GM03348 (cell line): Measurements from ENCODE around the gene C1orf167.

Source experiments
- DNase-seq: peaks from one replicate; pipeline ENCODE4 v3.0.0; 2012; ENCODE audit warnings: low spot score

Gene C1orf167

DNA sequence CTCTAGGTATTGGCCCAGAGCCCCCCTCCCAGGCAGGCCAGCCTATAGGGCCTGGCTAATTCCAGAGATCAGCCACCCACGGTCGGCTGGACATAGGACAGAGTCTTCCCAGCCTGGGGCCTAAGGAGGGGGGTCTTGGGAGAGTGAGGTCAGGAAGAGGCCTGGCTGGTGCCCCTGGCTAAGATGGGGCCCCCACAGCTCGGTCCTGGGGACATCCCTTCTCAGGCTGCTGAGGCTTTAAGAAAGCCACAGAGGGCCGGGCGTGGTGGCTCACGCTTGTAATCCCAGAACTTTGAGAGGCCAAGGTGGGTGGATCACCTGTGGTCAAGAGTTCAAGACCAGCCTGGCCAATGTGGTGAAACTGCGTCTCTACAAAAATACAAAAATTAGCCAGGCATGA is 2.5 kb downstream of the C1orf167 start:
- no peak for DNase-seq

DNA sequence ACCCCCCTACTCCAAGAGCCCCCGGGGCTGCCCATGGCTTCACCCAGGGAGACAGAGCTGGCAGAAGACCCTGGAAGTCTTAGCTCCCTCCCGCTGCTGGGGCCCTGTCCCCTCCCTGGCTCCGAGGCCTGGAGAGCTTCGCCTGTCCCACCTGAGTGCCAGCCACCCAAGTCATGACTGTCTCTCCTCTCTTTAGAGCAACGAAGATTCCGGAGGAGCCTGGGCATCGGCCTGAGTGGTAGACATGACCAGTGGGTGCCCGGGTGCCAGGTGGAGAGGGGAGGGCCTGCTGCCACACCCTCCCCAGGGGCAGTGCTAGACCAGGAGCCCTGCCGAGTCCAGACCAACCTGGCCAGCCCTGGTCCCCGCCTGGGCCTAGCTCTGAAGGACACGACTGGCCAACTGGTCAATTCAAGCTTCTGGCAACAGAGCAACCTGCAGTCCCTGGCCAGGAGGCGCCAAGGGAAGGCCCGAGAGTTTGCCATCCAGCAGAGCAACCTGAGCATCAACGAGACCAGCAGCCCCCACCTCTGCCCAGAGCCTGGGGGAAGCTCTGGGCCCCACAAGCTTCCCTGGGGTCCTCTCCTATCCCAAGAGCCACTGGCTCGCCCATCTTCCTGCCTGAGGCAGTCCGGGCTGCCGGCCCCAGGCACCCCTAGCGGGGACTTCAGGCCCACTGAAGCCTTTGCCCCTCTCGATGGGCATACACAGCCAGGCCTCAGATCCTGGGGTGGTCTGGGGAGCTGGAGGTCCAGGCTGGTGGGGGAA is 3.9 kb downstream of the C1orf167 start:
- no peak for DNase-seq

DNA sequence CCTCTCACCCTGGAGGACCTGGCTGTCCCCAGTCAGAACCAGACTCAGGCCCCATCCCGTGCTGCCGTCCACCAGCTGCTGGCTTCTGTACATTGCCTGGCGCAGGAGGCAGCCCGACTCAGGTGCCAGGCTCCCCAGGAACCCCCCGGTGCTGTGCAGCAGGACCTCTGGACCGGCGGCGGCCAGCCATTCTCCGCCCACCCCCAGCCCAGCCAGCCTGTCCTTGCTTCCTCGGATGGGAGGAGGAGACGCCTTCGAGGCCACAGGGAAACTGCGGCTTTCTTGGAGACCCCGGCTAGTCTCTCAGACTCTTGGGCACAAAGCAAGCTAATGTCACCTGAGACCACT is 4.4 kb downstream of the C1orf167 start:
- DNase-seq = no peak

DNA sequence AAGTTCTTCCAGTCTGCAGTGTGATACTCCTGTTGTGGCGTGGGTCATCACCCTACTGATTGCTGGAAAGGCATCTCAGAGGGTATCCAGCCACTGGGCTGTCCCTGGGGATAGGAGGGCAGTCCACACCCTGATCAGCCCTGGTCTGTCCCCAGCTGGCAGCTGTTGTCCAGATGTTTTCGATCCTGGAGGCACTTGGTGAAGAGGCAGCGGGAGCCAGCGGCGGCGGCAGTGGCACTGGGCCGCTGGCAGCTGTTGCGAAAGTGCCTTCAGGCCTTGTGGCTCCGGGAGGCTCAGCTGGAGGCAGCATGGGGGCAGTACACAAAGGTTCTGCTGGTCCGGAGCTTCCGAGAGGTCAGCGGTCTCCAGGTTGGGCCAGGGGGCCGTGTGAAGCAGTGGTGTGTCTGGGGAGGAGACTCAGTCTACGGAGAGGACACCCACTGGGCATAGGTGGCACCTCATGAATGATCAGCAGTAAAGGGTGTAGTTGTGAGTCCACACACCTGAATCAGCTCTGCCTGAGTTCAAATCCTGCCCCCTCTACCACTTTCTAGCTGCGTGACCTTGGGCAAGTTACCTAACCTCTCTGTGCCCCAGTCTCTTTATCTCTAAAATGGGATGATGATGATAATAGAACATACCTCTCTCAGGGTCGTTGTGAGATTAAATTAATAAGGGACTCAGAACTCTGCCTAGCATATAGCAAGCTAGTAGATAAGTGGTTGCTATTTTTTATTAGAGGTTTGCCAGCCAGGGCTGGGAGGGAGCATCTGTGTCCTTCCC is 6.1 kb downstream of the C1orf167 start:
- DNase-seq = peak; percentile 57

DNA sequence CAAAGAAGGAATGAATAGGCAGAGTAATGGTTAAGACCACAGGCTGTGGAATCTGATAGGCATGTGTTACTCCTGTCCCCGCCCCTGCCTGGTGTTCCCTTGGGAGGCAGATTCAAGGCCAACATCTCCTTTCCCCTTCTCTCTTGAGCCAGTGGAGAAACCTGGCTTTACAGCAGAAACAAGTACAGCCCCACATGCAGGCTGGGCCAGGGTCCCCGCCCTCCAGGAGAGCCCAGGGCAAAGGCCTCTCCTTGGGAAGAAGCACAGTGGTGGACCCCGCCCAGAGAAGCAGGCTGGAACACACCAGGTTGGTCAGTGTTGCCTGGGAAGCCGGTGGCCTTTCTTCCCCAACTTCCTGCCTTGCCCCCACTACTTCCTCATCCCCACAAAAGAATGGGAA is 6.8 kb downstream of the C1orf167 start:
- peak; percentile 61 for DNase-seq

DNA sequence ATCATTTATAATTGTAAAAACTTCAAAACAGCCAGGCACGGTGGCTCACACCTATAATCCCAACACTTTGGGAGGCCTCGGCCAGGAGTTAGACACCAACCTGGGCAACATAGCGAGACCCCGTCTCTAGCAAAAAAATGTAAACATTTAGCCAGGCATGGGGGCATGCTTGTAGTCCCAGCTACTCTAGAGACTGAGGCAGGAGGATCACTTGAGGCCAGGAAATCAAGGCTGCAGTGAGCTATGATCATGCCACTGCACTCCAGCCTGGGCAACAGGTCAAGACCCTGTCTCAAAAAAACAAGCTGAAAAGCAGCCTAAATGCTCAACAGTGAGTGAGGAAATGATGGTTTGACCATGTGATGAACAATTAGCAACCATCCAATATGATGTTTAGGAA is 7.3 kb downstream of the C1orf167 start:
- DNase-seq = no peak

DNA sequence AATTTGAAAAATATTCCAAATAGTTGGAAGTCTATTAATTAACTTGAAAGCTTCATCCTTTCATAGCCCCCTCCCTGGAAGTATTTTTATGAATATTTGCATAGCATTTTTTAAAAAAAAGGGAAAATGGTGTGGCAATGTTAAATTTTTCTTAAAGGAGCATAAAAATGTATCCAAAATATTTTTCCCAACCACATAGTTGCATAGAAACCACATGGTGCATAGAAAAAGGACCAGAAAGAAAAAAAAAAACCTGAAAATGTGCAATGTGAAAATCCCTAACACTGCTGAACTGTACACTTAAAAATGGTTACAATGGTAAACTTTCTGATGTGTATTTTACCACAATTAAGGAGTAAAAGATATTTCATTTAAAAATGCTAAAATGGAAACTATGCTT is 8.0 kb downstream of the C1orf167 start:
- DNase-seq = no peak

DNA sequence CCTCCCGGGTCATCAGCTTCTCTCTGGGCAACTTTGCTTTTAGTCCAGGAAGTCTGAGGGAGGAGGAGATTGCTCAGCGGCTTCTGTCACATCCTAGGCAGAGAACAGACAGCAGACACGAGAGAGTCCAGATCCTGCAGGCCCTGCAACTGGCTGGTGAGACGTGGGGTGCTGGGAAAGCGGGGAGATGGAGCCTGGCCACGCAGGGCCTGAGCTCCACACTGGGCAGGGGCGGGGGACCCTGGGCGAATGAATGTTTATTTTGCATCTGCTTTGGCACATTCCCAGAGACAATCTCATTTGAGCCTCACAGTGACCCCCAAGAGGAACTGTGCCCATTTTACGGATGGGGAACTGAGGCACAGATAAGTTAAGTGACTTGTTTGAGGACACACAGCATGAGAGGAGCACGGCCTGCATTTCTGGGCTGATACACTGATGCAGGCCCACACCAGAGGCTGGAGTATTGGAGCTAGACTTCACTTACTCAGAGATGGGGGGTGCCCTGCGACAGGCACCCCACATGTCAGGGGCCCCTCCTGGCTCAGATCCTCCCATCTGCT is 9.6 kb downstream of the C1orf167 start:
- DNase-seq = no peak

DNA sequence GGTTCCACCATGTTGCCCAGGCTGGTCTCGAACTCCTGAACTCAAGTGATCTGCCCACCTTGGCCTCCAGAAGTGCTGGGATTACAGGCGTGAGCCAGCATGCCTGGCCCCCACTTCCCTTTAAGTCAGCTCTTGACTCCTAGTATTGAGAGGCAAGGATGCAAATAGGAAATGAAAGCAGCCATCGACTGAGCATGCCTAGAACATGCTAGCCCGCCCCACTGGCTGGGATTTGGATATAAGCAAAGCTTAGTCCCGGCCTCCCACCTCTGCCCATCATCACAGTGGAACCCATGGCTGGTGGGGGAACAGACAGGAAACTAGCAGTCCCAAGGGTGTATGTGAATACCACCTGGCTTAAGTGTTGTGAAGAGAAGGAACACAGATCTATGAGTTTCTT is 10.5 kb downstream of the C1orf167 start:
- DNase-seq = no peak

DNA sequence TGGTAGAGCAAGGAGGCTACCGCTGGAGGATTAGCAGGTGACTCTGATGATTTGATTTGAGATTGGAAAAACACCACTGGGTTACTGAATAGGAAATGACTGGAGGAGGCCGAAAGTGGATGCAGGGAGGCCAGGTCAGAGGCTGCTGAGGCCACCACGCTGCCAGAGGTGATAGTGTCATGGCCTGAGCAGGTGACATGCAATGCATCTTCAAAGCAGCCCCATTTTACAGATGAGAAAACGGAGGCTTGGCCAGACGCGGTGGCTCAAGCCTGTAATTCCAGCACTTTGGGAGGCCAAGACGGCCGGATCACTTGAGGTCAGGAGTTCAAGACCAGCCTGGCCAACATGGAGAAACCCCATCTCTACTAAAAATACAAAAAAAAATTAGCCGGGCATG is 12.8 kb downstream of the C1orf167 start:
- DNase-seq = no peak

DNA sequence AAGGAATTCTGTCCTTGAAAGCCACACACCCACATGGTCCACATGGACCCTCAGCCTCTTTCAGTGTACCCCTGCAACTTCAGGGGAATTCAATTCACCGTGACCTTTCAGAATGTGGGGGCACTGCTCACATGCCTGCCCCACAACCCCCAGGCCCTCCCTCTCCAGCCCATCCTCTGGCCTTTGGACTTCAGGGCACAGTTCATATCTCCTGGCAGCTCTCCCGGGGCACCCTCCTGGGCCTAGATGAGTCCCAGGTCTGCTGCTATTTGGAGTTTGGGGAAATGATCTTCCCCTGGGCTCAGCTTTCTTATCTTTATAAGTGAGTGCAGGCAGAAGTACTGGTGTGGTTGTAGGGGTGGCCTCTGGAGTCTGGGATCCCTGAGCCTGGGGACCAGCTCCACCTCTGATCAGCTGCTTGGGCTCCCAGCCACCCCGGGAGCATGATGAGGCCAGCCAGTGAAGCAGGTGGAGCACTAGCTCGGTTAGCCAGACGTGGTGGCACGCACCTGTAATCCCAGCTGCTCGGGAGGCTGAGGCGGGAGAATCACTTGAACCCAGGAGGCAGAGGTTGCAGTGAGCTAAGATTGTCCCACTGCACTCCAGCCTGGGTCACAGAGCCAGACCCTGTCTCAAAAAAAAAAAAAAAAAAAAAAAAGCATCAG is 15.8 kb downstream of the C1orf167 start:
- no peak for DNase-seq

DNA sequence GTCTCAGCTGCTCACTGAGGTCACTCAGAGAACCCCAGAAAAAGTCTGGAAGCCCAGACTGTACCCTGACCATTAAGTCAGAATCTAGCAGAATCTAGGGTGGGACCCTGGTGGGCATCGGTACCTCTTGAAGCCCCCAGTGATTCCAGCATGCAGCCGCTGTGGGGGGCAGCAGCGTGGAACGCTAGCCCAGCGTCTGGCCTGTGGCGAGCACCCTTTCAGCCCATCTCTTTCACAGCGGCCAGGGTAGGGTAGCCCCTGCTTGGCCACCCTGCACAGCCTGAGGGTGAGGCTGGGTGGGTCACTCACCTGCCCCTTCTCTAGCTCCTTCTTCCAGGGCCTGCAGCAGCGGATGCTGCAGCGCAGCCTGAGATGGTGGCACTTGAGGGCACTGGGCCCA is 16.3 kb downstream of the C1orf167 start:
- no peak for DNase-seq

DNA sequence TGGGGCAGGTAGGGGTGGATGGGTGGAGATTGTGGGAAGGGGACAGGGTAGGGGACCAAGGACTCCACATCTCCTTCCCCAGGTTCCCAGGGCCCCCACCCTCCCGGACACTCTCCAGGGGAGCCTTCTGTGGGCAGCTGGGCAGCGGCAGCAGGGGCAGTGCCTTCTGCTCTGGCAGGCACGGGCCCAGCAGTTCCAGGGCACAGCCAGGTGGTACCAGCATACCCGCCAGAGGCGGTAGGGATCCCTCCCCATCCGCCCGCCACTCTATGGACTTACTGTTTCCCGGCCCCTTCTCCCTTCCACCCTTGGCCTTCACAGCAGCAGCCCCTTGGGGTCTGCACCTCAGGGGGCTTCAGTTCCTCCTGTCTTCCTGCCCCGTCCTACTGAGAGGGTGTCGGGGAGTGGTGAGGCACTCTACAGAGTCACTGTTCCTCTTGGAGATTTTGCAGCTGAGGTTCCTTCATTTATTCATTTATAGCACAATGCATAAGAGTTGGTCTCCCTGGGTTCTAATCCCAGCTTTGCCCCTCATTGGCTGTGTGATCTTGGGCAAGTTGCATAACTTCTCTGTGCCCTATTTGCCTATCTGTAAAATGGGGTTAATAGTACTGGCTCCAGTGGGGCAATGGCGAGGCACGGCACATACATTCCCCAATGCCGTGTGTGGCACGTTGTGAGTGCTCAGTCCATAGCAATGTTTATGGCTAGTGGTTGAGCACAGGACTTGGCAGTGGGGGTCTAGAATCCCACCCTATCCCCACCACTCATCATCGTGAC is 17.0 kb downstream of the C1orf167 start:
- DNase-seq = no peak

DNA sequence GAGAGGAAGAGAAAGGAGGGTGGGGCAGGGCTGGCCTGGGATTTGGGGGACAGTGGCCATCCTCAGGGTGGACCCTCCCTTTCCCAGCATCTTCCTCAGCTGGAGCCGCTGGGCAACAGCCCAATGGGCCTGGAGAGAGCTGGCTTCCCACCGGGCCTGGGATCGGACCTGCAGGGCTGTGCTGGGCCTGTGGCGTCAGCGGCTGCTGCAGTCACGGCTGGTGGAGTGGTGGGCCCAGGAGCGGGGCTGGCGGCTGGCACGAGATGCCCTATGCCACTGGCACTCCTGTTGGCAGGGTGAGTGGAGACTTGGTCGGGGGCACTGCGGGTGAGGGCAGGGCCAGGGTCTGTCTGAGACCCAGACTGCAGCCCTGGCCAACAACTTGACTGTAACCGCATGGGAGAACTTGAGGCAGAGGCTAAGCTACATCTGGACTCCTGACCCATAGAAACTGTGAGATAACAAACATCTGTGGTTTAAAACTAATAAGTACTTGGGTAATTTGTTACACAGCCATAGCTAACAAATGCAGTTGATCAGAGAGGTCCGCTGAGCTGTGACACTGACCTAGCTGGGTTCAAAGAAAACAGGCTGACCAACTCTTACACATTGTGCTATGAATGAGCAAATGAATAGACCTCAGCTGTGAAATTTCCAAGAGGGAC is 17.9 kb downstream of the C1orf167 start:
- DNase-seq = no peak

DNA sequence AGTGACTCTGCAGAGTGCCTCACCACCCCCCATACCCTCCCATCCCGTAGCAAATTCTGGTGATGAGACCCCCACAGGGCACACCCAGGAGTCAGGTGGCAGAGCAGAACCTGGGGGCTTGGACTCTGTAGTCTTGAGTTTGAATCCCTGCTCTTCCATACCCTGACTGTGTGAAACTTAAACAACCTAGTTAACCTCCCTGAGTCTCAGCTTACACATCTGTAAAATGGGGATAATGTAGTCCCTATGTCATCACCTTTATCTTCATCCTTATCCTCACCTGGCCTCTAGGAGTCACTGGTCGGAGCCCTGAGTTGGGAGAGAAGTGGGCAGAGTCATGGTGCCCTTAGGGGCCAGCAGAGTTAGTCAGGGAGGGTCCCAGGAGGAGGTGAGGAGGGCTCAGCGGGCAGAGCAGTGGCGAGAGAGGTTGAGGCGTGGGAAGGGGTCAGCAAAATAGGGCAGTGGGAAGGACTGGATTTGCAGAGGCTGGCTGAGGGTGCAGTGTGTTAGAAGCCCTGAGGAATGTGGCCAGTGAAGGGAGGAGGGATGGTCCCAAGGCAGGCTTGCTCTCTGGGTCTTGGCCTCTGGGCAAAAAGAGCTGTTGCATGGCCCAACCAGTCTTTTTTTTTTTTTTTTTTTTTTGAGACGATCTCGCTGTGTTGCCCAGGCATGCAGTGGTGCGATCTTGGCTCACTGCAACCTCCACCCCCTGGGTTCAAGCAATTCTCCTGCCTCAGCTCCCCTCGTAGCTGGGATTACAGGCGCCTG is 18.6 kb downstream of the C1orf167 start:
- DNase-seq = no peak

DNA sequence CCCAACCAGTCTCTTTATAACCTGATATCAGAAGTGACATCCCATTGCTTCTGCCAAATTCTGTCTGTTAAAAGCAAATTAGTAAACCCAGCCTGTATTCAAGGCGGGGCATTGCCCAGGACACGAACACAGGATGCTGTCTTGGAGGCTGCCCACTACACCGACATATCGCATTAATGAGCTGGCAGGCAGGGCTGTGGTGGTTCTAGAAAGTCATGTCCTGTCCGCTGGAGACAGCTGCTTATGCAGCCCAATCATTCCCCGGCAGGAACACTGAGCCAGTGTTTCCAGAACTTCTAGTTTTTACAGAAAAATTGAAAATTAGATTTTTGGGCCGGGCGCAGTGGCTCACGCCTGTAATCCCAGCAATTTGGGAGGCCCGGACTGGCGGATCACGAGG is 19.3 kb downstream of the C1orf167 start:
- no peak for DNase-seq

DNA sequence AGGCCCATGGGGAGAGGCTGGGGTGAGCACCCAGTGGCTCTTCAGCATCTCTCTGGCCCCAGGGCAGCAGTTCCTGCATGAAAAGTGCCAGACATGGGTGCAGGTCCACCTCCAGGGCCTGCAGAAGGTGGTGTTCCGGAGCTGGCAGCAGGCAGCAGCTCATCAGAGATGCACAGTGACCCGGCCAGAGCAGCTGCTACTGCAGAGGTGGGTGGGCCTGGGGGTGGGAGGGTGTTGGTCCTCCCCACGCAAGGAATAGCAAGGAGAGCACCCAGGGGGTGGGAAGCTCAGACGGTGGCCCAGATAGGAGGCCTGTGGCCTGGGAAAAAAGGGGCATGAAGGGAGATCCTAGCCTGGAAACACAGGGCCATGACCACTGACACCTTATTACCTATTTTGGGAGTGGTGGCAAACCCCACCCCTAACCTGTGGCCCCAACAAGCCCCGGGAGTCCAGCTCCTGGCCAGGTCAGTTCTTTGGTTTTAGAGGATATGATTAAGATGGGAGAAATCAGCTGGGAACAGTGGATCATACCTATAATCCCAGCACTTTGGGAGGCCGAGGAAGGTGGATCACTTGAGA is 20.2 kb downstream of the C1orf167 start:
- DNase-seq = no peak

DNA sequence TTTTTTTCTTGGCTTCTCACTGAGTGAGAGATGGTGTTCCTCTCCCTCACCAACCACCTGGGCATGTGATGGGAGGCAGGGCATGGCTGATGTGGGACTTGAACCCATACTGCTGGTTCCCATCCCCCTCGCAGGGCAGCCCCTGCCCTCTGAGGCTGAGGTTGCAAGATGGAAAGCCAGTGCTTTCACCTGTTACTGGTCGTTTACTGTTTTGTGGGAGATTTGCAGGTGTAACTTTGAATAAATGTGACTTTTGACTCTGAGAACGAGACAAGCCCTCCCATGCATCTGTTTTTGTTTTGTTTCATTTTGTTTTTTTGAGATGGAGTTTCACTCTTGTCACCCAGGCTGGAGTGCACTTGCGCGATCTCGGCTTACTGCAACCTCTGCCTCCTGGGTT is 21.6 kb downstream of the C1orf167 start:
- DNase-seq = no peak

DNA sequence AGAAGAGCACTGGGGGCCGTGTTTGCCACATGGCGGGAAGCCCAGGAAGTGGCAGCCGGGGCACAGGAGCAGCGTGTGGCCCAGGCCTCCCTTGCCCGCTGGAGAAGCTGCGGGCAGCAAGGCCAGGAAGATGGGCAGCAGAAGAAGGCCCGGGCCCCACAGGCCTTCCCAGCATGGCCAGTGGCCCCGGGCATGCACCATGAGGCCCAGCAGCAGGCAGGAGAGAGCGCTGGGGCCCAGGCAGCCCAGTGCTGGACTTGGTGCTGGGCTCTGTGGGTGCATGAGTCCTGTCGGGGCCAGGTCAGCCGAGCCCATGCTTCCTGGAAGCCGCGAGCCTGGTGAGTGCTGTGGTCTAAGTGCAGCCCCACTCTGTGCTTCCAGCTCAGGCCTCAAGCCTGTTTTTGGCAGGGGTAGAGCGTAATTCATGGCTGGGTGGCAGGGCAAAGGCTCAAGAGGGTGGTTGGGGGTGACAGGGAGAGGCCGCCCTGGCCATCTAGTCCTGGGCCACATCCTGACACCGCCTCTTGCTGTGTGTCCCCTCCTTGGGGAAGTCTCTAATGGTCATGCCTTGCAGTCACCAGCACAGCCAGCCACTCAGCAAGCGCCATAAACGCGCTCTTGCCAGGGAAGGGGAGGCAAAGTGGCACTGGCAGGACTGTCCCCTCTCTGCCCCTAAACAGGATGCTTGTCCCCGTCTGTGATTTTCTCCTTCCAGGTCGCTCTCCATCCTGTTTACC is 22.4 kb downstream of the C1orf167 start:
- DNase-seq = no peak
